Measurements from ENCODE around the gene CREBRF.

GRCh38 chr5:173139631-173140030 is 83.5 kb downstream of the CREBRF start:
- TF ChIP-seq CTCF (IDR thresholded peaks at IDR 0.05): no peak
- no peak for TF ChIP-seq EZH2 (IDR thresholded peaks at IDR 0.05; ENCODE audit: borderline replicate concordance, insufficient read depth, low read depth, low read length, poor library complexity, severe bottlenecking)

Data from B cell (primary cell).